Measurements from ENCODE around the gene PARP9. TPM values are rescaled to one million over a fixed set of nuclear protein-coding genes. Genes with fewer than 3 reads are reported as not detected.

PARP9 gene
- total RNA-seq, 1 experiment from 2014 or later: 14.8 TPM

GRCh38 chr3:122559906-122560305 lies 4.2 kb downstream of the PARP9 start:
- no peak overlapping the region for H3K4me2 ChIP-seq (ENCODE audit: low read length)
- H3K4me3 ChIP-seq (ENCODE audit: low read length): no peak overlapping the region
- no peak overlapping the region for H3K27ac ChIP-seq (ENCODE audit: low read length)
- H3F3A ChIP-seq (ENCODE audit: low read length, unreplicated experiment): no peaks in the 10 kb centered on the region
- H3K9me2 ChIP-seq (replicated peaks; ENCODE audit: low read length): no peaks in the 10 kb centered on the region
- ChIA-PET POLR2A (ENCODE audit: unreplicated experiment) (no interaction called here), CTCF (no interaction called here)
- TF ChIP-seq CTCF (conservative IDR thresholded peaks at IDR 0.05; ENCODE audit: low read depth, low read length): no peak
- TF ChIP-seq EZH2 (IDR thresholded peaks at IDR 0.05; ENCODE audit: low read length, unreplicated experiment): no peak
- peaks cover 15% of the 10 kb centered on the region for H3K79me2 ChIP-seq (ENCODE audit: low read length)
- H3K9ac ChIP-seq (ENCODE audit: low read length): no peak overlapping the region
- H3K27me3 ChIP-seq (ENCODE audit: low read length): no peaks in the 10 kb centered on the region
- H3K9me3 ChIP-seq (ENCODE audit: low read length): no peaks in the 10 kb centered on the region
- BruUV-seq (replicated peaks): no TSS peak
- peaks cover 28% of the 10 kb centered on the region for H3K4me1 ChIP-seq (ENCODE audit: insufficient read depth, low read length)
- ATAC-seq (no peak), DNase-seq (no peak)
- intact Hi-C loops (cut with micrococcal nuclease): loop anchor here (1.0 to 5.0 kb wide), 4 partner anchors 13 to 232 kb away; partner anchors contain the start of genes HSPBAP1 and KPNA1
- H3K36me3 ChIP-seq (ENCODE audit: low read depth, low read length): no peaks in the 10 kb centered on the region
- H4K20me1 ChIP-seq (ENCODE audit: low read length): no peaks in the 10 kb centered on the region
- no peak overlapping the region for H2AFZ ChIP-seq (ENCODE audit: low read length)

GRCh38 chr3:122558605-122559004 lies 5.5 kb downstream of the PARP9 start:
- H3K36me3 ChIP-seq (ENCODE audit: low read depth, low read length): no peaks in the 10 kb centered on the region
- no TSS peak for BruUV-seq (replicated peaks)
- H3K27ac ChIP-seq (ENCODE audit: low read length): no peak overlapping the region
- H3K27me3 ChIP-seq (ENCODE audit: low read length): no peaks in the 10 kb centered on the region
- no peaks in the 10 kb centered on the region for H3F3A ChIP-seq (ENCODE audit: low read length, unreplicated experiment)
- no peak overlapping the region for H3K4me3 ChIP-seq (ENCODE audit: low read length)
- ChIA-PET POLR2A (ENCODE audit: unreplicated experiment) (no interaction called here), CTCF (no interaction called here)
- no peaks in the 10 kb centered on the region for H3K9me3 ChIP-seq (ENCODE audit: low read length)
- peaks cover 21% of the 10 kb centered on the region for H3K4me1 ChIP-seq (ENCODE audit: insufficient read depth, low read length)
- TF ChIP-seq CTCF (conservative IDR thresholded peaks at IDR 0.05; ENCODE audit: low read depth, low read length) (no peak), EZH2 (IDR thresholded peaks at IDR 0.05; ENCODE audit: low read length, unreplicated experiment) (no peak), EZH2phosphoT487 (IDR thresholded peaks at IDR 0.05; ENCODE audit: borderline replicate concordance, low read length) (no peak)
- H3K9ac ChIP-seq (ENCODE audit: low read length): no peak overlapping the region
- H3K4me2 ChIP-seq (ENCODE audit: low read length): no peak overlapping the region
- no peaks in the 10 kb centered on the region for H3K9me2 ChIP-seq (replicated peaks; ENCODE audit: low read length)
- no peak overlapping the region for H2AFZ ChIP-seq (ENCODE audit: low read length)
- 0 out of 2 replicates have a peak, but pooled peaks cover 6% of the 10 kb centered on the region for H3K79me2 ChIP-seq (ENCODE audit: low read length)
- intact Hi-C loops (cut with micrococcal nuclease): no loop called here
- ATAC-seq (no peak), DNase-seq (no peak)
- no peaks in the 10 kb centered on the region for H4K20me1 ChIP-seq (ENCODE audit: low read length)

- H3K9me3 ChIP-seq (ENCODE audit: low read length): no peaks in the 10 kb centered on the region
- no peak overlapping the region for H3K27ac ChIP-seq (ENCODE audit: low read length)
- DNase-seq (no peak), ATAC-seq (no peak)
- H3K4me2 ChIP-seq (ENCODE audit: low read length): no peak overlapping the region
- no peak overlapping the region for H2AFZ ChIP-seq (ENCODE audit: low read length)
- H3K36me3 ChIP-seq (ENCODE audit: low read depth, low read length): no peaks in the 10 kb centered on the region
- no peaks in the 10 kb centered on the region for H3K27me3 ChIP-seq (ENCODE audit: low read length)
- TF ChIP-seq CTCF (conservative IDR thresholded peaks at IDR 0.05; ENCODE audit: low read depth, low read length): no peak
- no peak for TF ChIP-seq EZH2phosphoT487 (IDR thresholded peaks at IDR 0.05; ENCODE audit: borderline replicate concordance, low read length)
- TF ChIP-seq EZH2 (IDR thresholded peaks at IDR 0.05; ENCODE audit: low read length, unreplicated experiment): no peak
- no TSS peak for BruUV-seq (replicated peaks)
- ChIA-PET CTCF (no interaction called here), POLR2A (ENCODE audit: unreplicated experiment) (no interaction called here)
- intact Hi-C loops (cut with micrococcal nuclease): no loop called here
- H3K79me2 ChIP-seq (ENCODE audit: low read length): no peaks in the 10 kb centered on the region
- H4K20me1 ChIP-seq (ENCODE audit: low read length): no peaks in the 10 kb centered on the region
- peaks cover 14% of the 10 kb centered on the region for H3K4me1 ChIP-seq (ENCODE audit: insufficient read depth, low read length)
- H3K9ac ChIP-seq (ENCODE audit: low read length): no peak overlapping the region
- no peak overlapping the region for H3K4me3 ChIP-seq (ENCODE audit: low read length)
- H3F3A ChIP-seq (ENCODE audit: low read length, unreplicated experiment): no peaks in the 10 kb centered on the region
- H3K9me2 ChIP-seq (replicated peaks; ENCODE audit: low read length): no peaks in the 10 kb centered on the region
These were observed 6.7 kb downstream of the PARP9 start for GRCh38 chr3:122557356-122557755.

Data from PC-3 (cell line).